Peyer's patch (tissue), 4 donors: ENCODE measurements around the gene FAM151A.

Experiments
- POLR2A ChIP-seq, 2 donors: fragments of 450-650 bp; IDR thresholded peaks; one replicate each; pipeline ENCODE4 v1.5.1; 2017; ENCODE audit warnings: antibody characterized with exemption in 2 of 2, mild to moderate bottlenecking in 2 of 2, moderate library complexity in 2 of 2
- TF ChIP-seq, protein P1 (sequence below), 6 experiments: fragments of 450-650 bp in 4 of 6; fragments of 200-600 bp in 2 of 6; sonication (generic) in 1 of 6; IDR thresholded peaks; one replicate each; pipeline ENCODE4 v1.5.1; 2017 to 2019; ENCODE audit warnings: antibody characterized with exemption in 6 of 6, mild to moderate bottlenecking in 3 of 6, moderate library complexity in 1 of 6

DNA sequence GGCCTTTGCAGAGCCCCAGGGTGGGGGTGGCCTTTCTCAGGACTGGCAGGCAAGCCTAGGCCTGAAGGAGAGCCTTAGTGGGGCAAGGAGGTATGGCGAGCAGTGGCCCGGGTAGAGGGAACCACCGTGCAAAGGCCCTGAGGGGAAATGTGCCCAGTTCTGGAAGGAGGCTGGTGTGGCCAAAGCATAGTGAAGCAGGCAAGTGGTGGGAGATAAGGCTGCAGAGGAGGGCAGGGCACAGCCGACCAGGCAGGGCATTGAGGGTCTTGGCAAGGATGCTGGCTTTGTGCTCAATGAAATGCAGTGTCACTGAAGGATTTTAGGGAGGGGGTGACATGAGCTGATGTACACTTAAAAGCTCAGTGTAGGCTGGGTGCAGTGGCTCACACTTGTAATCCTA, 41.0 kb upstream of the FAM151A start:
- TF ChIP-seq, protein P1, sequence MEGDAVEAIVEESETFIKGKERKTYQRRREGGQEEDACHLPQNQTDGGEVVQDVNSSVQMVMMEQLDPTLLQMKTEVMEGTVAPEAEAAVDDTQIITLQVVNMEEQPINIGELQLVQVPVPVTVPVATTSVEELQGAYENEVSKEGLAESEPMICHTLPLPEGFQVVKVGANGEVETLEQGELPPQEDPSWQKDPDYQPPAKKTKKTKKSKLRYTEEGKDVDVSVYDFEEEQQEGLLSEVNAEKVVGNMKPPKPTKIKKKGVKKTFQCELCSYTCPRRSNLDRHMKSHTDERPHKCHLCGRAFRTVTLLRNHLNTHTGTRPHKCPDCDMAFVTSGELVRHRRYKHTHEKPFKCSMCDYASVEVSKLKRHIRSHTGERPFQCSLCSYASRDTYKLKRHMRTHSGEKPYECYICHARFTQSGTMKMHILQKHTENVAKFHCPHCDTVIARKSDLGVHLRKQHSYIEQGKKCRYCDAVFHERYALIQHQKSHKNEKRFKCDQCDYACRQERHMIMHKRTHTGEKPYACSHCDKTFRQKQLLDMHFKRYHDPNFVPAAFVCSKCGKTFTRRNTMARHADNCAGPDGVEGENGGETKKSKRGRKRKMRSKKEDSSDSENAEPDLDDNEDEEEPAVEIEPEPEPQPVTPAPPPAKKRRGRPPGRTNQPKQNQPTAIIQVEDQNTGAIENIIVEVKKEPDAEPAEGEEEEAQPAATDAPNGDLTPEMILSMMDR (IDR thresholded peaks at IDR 0.05) = no peak
- no peak for TF ChIP-seq POLR2A (IDR thresholded peaks at IDR 0.05)
